H9 (cell line): Measurements from ENCODE around the gene GALNT10. TPM values are rescaled to one million over a fixed set of nuclear protein-coding genes. Genes with fewer than 3 reads are reported as not detected.

Experiments
- DNase-seq: peaks from one replicate; pipeline ENCODE4 v3.0.0-alpha.2; 2017
- H2AFZ ChIP-seq: one replicate; pipeline ENCODE4 v1.6.1; 2013; ENCODE audit warnings: mild to moderate bottlenecking, low read length, control low read depth, moderate library complexity
- H2AK5ac ChIP-seq: 2 replicates; pipeline ENCODE4 v1.6.1; 2013; ENCODE audit warnings: low read length, control low read depth, mixed read lengths; ENCODE audit not compliant: insufficient read length
- H2BK120ac ChIP-seq: one replicate; pipeline ENCODE4 v1.6.1; 2013; ENCODE audit warnings: low read depth, mild to moderate bottlenecking, low read length, control low read depth, inconsistent platforms; ENCODE audit not compliant: poor library complexity, severe bottlenecking
- H2BK12ac ChIP-seq: 2 replicates; pipeline ENCODE4 v1.6.1; 2013; ENCODE audit warnings: low read length, control low read depth, mixed read lengths, low read depth; ENCODE audit not compliant: insufficient read length
- H2BK15ac ChIP-seq: 2 replicates; pipeline ENCODE4 v1.6.1; 2013; ENCODE audit warnings: low read depth, low read length, control low read depth
- H2BK20ac ChIP-seq: one replicate; pipeline ENCODE4 v1.6.1; 2013; ENCODE audit warnings: low read depth, mild to moderate bottlenecking, low read length, control low read depth, inconsistent platforms; ENCODE audit not compliant: poor library complexity, severe bottlenecking
- H2BK5ac ChIP-seq: 2 replicates; pipeline ENCODE4 v1.6.1; 2013; ENCODE audit warnings: low read length, control low read depth, mixed read lengths; ENCODE audit not compliant: insufficient read length
- H3K14ac ChIP-seq: 2 replicates; pipeline ENCODE4 v1.6.1; 2013; ENCODE audit warnings: low read length, control low read depth; ENCODE audit not compliant: insufficient read depth
- H3K18ac ChIP-seq: 2 replicates; pipeline ENCODE4 v1.6.1; 2013; ENCODE audit warnings: low read depth, mild to moderate bottlenecking, mixed read lengths, low read length, control low read depth; ENCODE audit not compliant: insufficient read length
- H3K23ac ChIP-seq: 2 replicates; pipeline ENCODE4 v1.6.1; 2013; ENCODE audit warnings: low read length, control low read depth, mixed read lengths, low read depth; ENCODE audit not compliant: insufficient read length
- H3K23me2 ChIP-seq: 2 replicates; pipeline ENCODE4 v1.6.1; 2013; ENCODE audit warnings: low read depth, mild to moderate bottlenecking, mixed read lengths, low read length, control low read depth; ENCODE audit not compliant: insufficient read length, poor library complexity, severe bottlenecking
- H3K27ac ChIP-seq: 2 replicates; pipeline ENCODE4 v1.5.1; 2013; ENCODE audit warnings: low read length, control low read depth, mixed read lengths, low read depth; ENCODE audit not compliant: insufficient read length
- H3K27me3 ChIP-seq: 2 replicates; pipeline ENCODE4 v1.6.1; 2013; ENCODE audit warnings: low read length, control low read depth, inconsistent platforms; ENCODE audit not compliant: insufficient read depth
- H3K4ac ChIP-seq: 2 replicates; pipeline ENCODE4 v1.6.1; 2013; ENCODE audit warnings: low read depth, mild to moderate bottlenecking, control low read depth, inconsistent platforms, low read length, moderate library complexity
- H3K4me1 ChIP-seq: 2 replicates; pipeline ENCODE4 v1.6.1; 2013; ENCODE audit warnings: low read length, control low read depth, inconsistent platforms; ENCODE audit not compliant: insufficient read depth
- H3K4me2 ChIP-seq: 2 replicates; pipeline ENCODE4 v1.6.1; 2013; ENCODE audit warnings: low read length, control low read depth, mixed read lengths; ENCODE audit not compliant: insufficient read length, insufficient read depth
- H3K56ac ChIP-seq: 2 replicates; pipeline ENCODE4 v1.6.1; 2013; ENCODE audit warnings: low read depth, mild to moderate bottlenecking, mixed read lengths, low read length, control low read depth; ENCODE audit not compliant: insufficient read length
- H3K79me1 ChIP-seq: 2 replicates; pipeline ENCODE4 v1.6.1; 2013; ENCODE audit warnings: low read depth, mild to moderate bottlenecking, moderate library complexity, low read length, control low read depth, inconsistent platforms; ENCODE audit not compliant: insufficient read depth, poor library complexity, severe bottlenecking
- H3K79me2 ChIP-seq: 2 replicates; pipeline ENCODE4 v1.6.1; 2013; ENCODE audit warnings: low read length, control low read depth, inconsistent platforms; ENCODE audit not compliant: insufficient read depth
- H3K9ac ChIP-seq: 2 replicates; pipeline ENCODE4 v1.6.1; 2013; ENCODE audit warnings: low read length, control low read depth, mixed read lengths; ENCODE audit not compliant: insufficient read length; ENCODE audit errors: extremely low read depth
- H3K9me3 ChIP-seq: one replicate; pipeline ENCODE4 v1.6.1; 2013; ENCODE audit warnings: low read depth, low read length, inconsistent platforms; ENCODE audit not compliant: control insufficient read depth
- H3T11ph ChIP-seq: one replicate; pipeline ENCODE4 v1.6.1; 2013; ENCODE audit warnings: mild to moderate bottlenecking, low read length, control low read depth, inconsistent platforms
- H4K20me1 ChIP-seq: one replicate; pipeline ENCODE4 v1.6.1; 2013; ENCODE audit not compliant: control insufficient read depth, insufficient read length, insufficient read depth
- H4K5ac ChIP-seq: 2 replicates; pipeline ENCODE4 v1.6.1; 2013; ENCODE audit warnings: low read depth, mild to moderate bottlenecking, mixed read lengths, low read length, control low read depth; ENCODE audit not compliant: insufficient read length
- H4K8ac ChIP-seq: replicated peaks from 2 replicates; pipeline ENCODE4 v1.6.1; 2013; ENCODE audit warnings: low read length, control low read depth, mixed read lengths, low read depth; ENCODE audit not compliant: insufficient read length
- H4K91ac ChIP-seq: 2 replicates; pipeline ENCODE4 v1.6.1; 2013; ENCODE audit warnings: low read depth, mild to moderate bottlenecking, moderate library complexity, mixed read lengths, low read length, control low read depth; ENCODE audit not compliant: insufficient read length
- H3K27ac Mint-ChIP-seq, 3 experiments: 2 replicates in 2 of 3; 3 replicates in 1 of 3; pipeline ENCODE4 v1.8.0; 2020 to 2021; ENCODE audit warnings: mixed read lengths in 3 of 3, mild to moderate bottlenecking in 1 of 3, moderate library complexity in 1 of 3
- H3K27me3 Mint-ChIP-seq: 2 replicates; pipeline ENCODE4 v1.8.0; 2021; ENCODE audit warnings: low read depth, mild to moderate bottlenecking, moderate library complexity, mixed read lengths
- H3K36me3 Mint-ChIP-seq, 3 experiments: 2 replicates in 2 of 3; 3 replicates in 1 of 3; pipeline ENCODE4 v1.8.0; 2020 to 2021; ENCODE audit warnings: low read depth in 3 of 3, mixed read lengths in 3 of 3; ENCODE audit not compliant: insufficient read depth in 1 of 3
- H3K4me1 Mint-ChIP-seq, 2 experiments: 2 replicates each; pipeline ENCODE4 v1.8.0; 2020; ENCODE audit warnings: mixed read lengths in 2 of 2
- H3K4me3 Mint-ChIP-seq, 2 experiments: 2 replicates in 1 of 2; 3 replicates in 1 of 2; pipeline ENCODE4 v1.8.0; 2020 to 2021; ENCODE audit warnings: mild to moderate bottlenecking in 2 of 2, mixed read lengths in 2 of 2, moderate library complexity in 1 of 2
- H3K9me3 Mint-ChIP-seq, 2 experiments: 2 replicates in 1 of 2; 3 replicates in 1 of 2; pipeline ENCODE4 v1.8.0; 2020; ENCODE audit warnings: mild to moderate bottlenecking in 2 of 2, mixed read lengths in 2 of 2, moderate library complexity in 1 of 2
- WGBS: extraction: QIAGEN DNeasy Blood & Tissue Kit; methylation state at CpG from one replicate; pipeline ENCODE4 v1.1.7; 2013; ENCODE audit warnings: missing lambda C conversion rate, low lambda C conversion rate, mixed read lengths; ENCODE audit not compliant: insufficient read length; ENCODE audit errors: extremely low coverage; 5-methylcytosine and 5-hydroxymethylcytosine counted together
- total RNA-seq: library from RNA; stranded (reverse); gene quantifications from 2 replicates; pipeline ENCODE4 v1.2.1, GENCODE V29; 2021
- TF ChIP-seq, protein P1 (sequence below): fragments of 200-600 bp; sonication (generic); conservative IDR thresholded peaks from 3 replicates; pipeline ENCODE4 v1.8.0; 2021; ENCODE audit warnings: antibody characterized with exemption, mild to moderate bottlenecking

Gene GALNT10
- total RNA-seq, 1 experiment from 2014 or later, result 15.4 TPM

DNA sequence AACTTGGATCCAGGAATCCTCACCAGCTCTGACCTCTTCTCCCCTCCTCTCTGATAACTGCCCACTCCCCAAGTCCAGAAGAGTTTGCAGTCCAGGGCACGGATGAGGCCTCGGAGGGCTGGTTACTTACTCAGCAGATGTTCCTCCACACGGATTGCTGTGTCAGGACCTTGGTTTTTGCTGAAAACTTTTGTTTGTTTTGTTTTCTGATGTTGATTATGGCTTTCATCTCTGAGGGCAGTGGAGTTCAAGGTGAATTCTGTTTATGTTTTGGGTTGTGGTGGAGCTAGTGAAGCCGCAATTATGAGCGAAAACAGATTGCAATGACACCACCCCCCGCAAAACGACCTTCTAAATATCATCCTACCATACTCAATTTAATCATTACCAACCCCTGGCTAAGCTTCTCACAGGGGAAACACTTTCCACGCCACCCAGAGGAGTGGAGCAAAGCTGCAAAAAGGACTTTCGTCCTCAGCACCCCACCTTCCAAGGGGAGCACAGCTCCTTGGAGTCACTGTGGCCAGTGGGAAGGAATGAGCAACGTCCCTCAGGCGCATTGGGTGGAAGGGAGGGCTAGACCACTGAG, 162.5 kb downstream of the GALNT10 start:
- Histone ChIP-seq H3K79me2 (no peaks in the 10 kb centered on the region), H2AFZ (no peak overlapping the region), H3T11ph (no peak overlapping the region), H4K91ac (no peak overlapping the region), H2BK12ac (no peak overlapping the region), H2BK120ac (no peak overlapping the region), H3K4me2 (no peak overlapping the region), H3K4ac (no peak overlapping the region), H4K20me1 (no peaks in the 10 kb centered on the region), H2BK20ac (no peak overlapping the region), H3K56ac (no peak overlapping the region), H3K23ac (no peak overlapping the region), H3K14ac (no peak overlapping the region), H3K18ac (no peak overlapping the region), H2BK15ac (no peak overlapping the region), H4K5ac (no peak overlapping the region), H3K27ac (no peak overlapping the region), H3K9ac (no peak overlapping the region), H3K4me1 (peaks cover 7% of the 10 kb centered on the region; the same call in 1 of the 2 replicates), H3K9me3 (no peaks in the 10 kb centered on the region), H2AK5ac (no peak overlapping the region), H3K27me3 (no peaks in the 10 kb centered on the region), H3K79me1 (no peaks in the 10 kb centered on the region), H2BK5ac (no peak overlapping the region), H4K8ac (no peak overlapping the region), H3K23me2 (no peaks in the 10 kb centered on the region)
- peaks cover 21 to 43% of the 10 kb centered on the region in 2 experiments for H3K4me1 Mint-ChIP-seq
- H3K4me3 Mint-ChIP-seq, result no peak overlapping the region
- WGBS, result no CpG with 5 or more reads among the region's 11 CpGs
- H3K27me3 Mint-ChIP-seq, result no peaks in the 10 kb centered on the region
- H3K9me3 Mint-ChIP-seq, result no peaks in the 10 kb centered on the region
- TF ChIP-seq, protein P1, sequence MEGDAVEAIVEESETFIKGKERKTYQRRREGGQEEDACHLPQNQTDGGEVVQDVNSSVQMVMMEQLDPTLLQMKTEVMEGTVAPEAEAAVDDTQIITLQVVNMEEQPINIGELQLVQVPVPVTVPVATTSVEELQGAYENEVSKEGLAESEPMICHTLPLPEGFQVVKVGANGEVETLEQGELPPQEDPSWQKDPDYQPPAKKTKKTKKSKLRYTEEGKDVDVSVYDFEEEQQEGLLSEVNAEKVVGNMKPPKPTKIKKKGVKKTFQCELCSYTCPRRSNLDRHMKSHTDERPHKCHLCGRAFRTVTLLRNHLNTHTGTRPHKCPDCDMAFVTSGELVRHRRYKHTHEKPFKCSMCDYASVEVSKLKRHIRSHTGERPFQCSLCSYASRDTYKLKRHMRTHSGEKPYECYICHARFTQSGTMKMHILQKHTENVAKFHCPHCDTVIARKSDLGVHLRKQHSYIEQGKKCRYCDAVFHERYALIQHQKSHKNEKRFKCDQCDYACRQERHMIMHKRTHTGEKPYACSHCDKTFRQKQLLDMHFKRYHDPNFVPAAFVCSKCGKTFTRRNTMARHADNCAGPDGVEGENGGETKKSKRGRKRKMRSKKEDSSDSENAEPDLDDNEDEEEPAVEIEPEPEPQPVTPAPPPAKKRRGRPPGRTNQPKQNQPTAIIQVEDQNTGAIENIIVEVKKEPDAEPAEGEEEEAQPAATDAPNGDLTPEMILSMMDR, result no peak
- no peak for DNase-seq
- no peaks in the 10 kb centered on the region for H3K36me3 Mint-ChIP-seq
- no peak overlapping the region for H3K27ac Mint-ChIP-seq
